ENCODE data around the gene RNF151. TPM values are rescaled to one million over a fixed set of nuclear protein-coding genes. Genes with fewer than 3 reads are reported as not detected.
A peak's percentile ranks its signal among the peaks of the same experiment; 100 is the strongest.

The RNF151 gene
- total RNA-seq, 1 experiment from 2014 or later = 0.28 TPM

DNA sequence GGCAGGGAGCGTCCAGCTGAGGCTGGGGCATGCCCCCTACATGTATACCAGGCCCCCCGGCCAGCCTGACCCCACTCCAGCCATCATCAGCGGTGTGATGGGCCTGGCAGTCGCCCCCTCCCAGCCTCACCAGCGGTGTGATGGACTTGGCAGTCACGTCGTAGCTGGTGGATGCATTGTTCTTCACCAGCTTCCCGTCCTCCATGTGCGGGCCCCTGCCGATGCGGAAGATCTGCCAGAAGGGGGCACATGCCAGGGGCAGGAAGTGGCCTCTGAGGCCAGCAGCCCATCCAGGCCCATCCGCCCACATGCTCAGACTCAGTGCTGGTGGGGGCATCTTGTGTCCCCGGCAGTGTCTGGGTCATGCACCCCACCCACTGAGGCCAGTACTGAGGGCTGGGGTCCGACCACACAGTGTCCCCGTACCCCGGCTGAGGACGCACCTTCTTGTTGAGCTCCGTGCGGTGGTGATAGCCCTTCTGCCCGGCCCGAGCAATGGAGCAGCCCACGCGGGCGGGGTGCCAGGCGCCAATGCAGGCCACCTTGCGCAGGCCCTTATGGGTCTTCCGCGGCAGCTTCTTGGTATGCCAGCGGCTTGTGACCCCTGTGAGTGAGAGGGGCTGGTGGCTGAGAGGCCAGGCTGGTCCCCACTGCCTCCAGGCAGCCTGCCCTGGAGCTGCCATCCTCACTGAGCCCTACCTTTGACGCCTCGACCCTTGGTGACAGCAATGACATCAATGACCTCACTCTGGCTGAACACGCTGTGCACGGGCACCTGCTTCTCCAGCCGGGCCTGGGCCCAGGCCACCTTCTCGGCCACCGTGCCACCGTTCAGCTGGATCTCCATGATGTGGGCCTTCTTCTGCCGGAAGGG is 19.9 kb upstream of the RNF151 start:
- no peak overlapping the region for H2BK20ac ChIP-seq (ENCODE audit: low read depth, low read length, poor library complexity, severe bottlenecking)
- no peaks in the 10 kb centered on the region for H3K9me3 ChIP-seq (ENCODE audit: control insufficient read depth, low read depth, low read length)
- H3K9ac ChIP-seq (ENCODE audit: extremely low read depth, insufficient read length, low read length) = no peak overlapping the region
- H2BK5ac ChIP-seq (ENCODE audit: insufficient read length, low read length) = no peak overlapping the region
- no peaks in the 10 kb centered on the region for H3K27me3 ChIP-seq (ENCODE audit: insufficient read depth, low read length)
- peaks cover 4% of the 10 kb centered on the region; the same call in 1 of the 2 replicates for H3K4me1 ChIP-seq (ENCODE audit: insufficient read depth, low read length)
- no peak overlapping the region for H2BK12ac ChIP-seq (ENCODE audit: insufficient read length, low read depth, low read length)
- DNase-seq = no peak
- H3K4ac ChIP-seq (ENCODE audit: low read depth, low read length) = no peak overlapping the region
- no peak overlapping the region for H3K27ac Mint-ChIP-seq
- TF ChIP-seq, protein P1, sequence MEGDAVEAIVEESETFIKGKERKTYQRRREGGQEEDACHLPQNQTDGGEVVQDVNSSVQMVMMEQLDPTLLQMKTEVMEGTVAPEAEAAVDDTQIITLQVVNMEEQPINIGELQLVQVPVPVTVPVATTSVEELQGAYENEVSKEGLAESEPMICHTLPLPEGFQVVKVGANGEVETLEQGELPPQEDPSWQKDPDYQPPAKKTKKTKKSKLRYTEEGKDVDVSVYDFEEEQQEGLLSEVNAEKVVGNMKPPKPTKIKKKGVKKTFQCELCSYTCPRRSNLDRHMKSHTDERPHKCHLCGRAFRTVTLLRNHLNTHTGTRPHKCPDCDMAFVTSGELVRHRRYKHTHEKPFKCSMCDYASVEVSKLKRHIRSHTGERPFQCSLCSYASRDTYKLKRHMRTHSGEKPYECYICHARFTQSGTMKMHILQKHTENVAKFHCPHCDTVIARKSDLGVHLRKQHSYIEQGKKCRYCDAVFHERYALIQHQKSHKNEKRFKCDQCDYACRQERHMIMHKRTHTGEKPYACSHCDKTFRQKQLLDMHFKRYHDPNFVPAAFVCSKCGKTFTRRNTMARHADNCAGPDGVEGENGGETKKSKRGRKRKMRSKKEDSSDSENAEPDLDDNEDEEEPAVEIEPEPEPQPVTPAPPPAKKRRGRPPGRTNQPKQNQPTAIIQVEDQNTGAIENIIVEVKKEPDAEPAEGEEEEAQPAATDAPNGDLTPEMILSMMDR (conservative IDR thresholded peaks at IDR 0.05) = peak; percentile 37; the same call in 2 of the 3 replicates
- H3K36me3 Mint-ChIP-seq (ENCODE audit: insufficient read depth in 1 of 3, low read depth in 3 of 3) = no peaks in the 10 kb centered on the region; a peak in 1 of 7 replicates
- H4K8ac ChIP-seq (replicated peaks; ENCODE audit: insufficient read length, low read depth, low read length) = no peak overlapping the region
- H3K79me1 ChIP-seq (ENCODE audit: insufficient read depth, low read depth, low read length, poor library complexity, severe bottlenecking) = no peaks in the 10 kb centered on the region
- H3K4me3 Mint-ChIP-seq = no peak overlapping the region; a peak in 1 of 5 replicates
- WGBS (ENCODE audit: extremely low coverage, insufficient read length, low lambda C conversion rate) = no CpG with 5 or more reads among the region's 38 CpGs
- no peak overlapping the region for H3K4me2 ChIP-seq (ENCODE audit: insufficient read depth, insufficient read length, low read length)
- H3K18ac ChIP-seq (ENCODE audit: insufficient read length, low read depth, low read length) = no peak overlapping the region
- H3K27me3 Mint-ChIP-seq (ENCODE audit: low read depth) = peaks cover 1% of the 10 kb centered on the region; the same call in 1 of the 2 replicates
- no peak overlapping the region for H3K56ac ChIP-seq (ENCODE audit: insufficient read length, low read depth, low read length)
- no peak overlapping the region for H3K23ac ChIP-seq (ENCODE audit: insufficient read length, low read depth, low read length)
- no peaks in the 10 kb centered on the region for H3K79me2 ChIP-seq (ENCODE audit: insufficient read depth, low read length)
- no peak overlapping the region for H2BK120ac ChIP-seq (ENCODE audit: low read depth, low read length, poor library complexity, severe bottlenecking)
- H4K91ac ChIP-seq (ENCODE audit: insufficient read length, low read depth, low read length) = no peak overlapping the region
- no peaks in the 10 kb centered on the region for H4K20me1 ChIP-seq (ENCODE audit: control insufficient read depth, insufficient read depth, insufficient read length)
- H3T11ph ChIP-seq (ENCODE audit: low read length) = no peak overlapping the region
- H2AK5ac ChIP-seq (ENCODE audit: insufficient read length, low read length) = no peak overlapping the region
- peaks cover 10 to 18% of the 10 kb centered on the region in 2 experiments for H3K4me1 Mint-ChIP-seq
- no peaks in the 10 kb centered on the region for H3K9me3 Mint-ChIP-seq
- H3K27ac ChIP-seq (ENCODE audit: insufficient read length, low read depth, low read length) = no peak overlapping the region
- peaks cover 7% of the 10 kb centered on the region for H3K23me2 ChIP-seq (ENCODE audit: insufficient read length, low read depth, low read length, poor library complexity, severe bottlenecking)
- no peak overlapping the region; the same call in 1 of the 2 replicates for H3K14ac ChIP-seq (ENCODE audit: insufficient read depth, low read length)
- no peak overlapping the region for H2AFZ ChIP-seq (ENCODE audit: low read length)
- H2BK15ac ChIP-seq (ENCODE audit: low read depth, low read length) = no peak overlapping the region
- no peak overlapping the region for H4K5ac ChIP-seq (ENCODE audit: insufficient read length, low read depth, low read length)

All from H9 (cell line).